Lower leg skin (tissue), 3 donors: ENCODE results near the gene SELENON.

Source experiments
- CTCF ChIP-seq, 3 donors: fragments of 450-650 bp; IDR thresholded peaks; one replicate each; pipeline ENCODE4 v1.5.1; 2016; ENCODE audit warnings: antibody characterized with exemption in 3 of 3, mild to moderate bottlenecking in 3 of 3, moderate library complexity in 2 of 3
- POLR2A ChIP-seq, 2 donors: fragments of 450-650 bp; IDR thresholded peaks; one replicate each; pipeline ENCODE4 v1.6.1; 2016 to 2017; ENCODE audit warnings: antibody characterized with exemption in 2 of 2, mild to moderate bottlenecking in 1 of 2, moderate library complexity in 1 of 2

- TF ChIP-seq CTCF (IDR thresholded peaks at IDR 0.05) (no peak), POLR2A (IDR thresholded peaks at IDR 0.05) (no peak)
Observed at GRCh38 chr1:25863486-25864262, 63.7 kb downstream of the SELENON start.
